Ovary (tissue), 3 donors: ENCODE measurements around the gene CALHM1.

Experiments
- CTCF ChIP-seq, 3 donors: fragments of 450-650 bp in 2 of 3; fragments of 200-600 bp in 1 of 3; IDR thresholded peaks; one replicate each; pipeline versions ENCODE4 v1.5.1 to v1.8.0; 2016 to 2022; ENCODE audit warnings: antibody characterized with exemption in 3 of 3, mild to moderate bottlenecking in 1 of 3
- POLR2A ChIP-seq: fragments of 450-650 bp; IDR thresholded peaks from one replicate; pipeline ENCODE4 v1.6.1; 2017; ENCODE audit warnings: antibody characterized with exemption, mild to moderate bottlenecking, moderate library complexity
- donor health status: DM: no; HTN: no; CAD: no.

- no peak for TF ChIP-seq CTCF (IDR thresholded peaks at IDR 0.05)
- TF ChIP-seq POLR2A, result no peak
These were observed 17.1 kb downstream of the CALHM1 start for GRCh38 chr10:103441611-103442010.
